IMR-90 (cell line): ENCODE data around the gene FRMPD4. TPM values are rescaled to one million over a fixed set of nuclear protein-coding genes. Genes with fewer than 3 reads are reported as not detected.

ENCODE experiments used
- ATAC-seq: fragments of 200-7000 bp; cut with Tn5 transposase; 2 replicates; pipeline ENCODE4 v1.9.1; 2020; ENCODE audit warnings: low read depth, mild to moderate bottlenecking, moderate library complexity
- BruUV-seq: library from RNA; stranded (reverse); fragments of 400-500 nt; replicated peaks from 2 replicates; lab custom pipeline; 2021; lab: Mats Ljungman, UMichigan
- CTCF ChIA-PET: fragments of 300-600 bp; formaldehyde crosslinking; extraction: SDS; loops from one replicate; lab custom pipeline; 2021; ENCODE audit warnings: antibody characterized with exemption; lab: Yijun Ruan, JAX
- POLR2A ChIA-PET: fragments of 300-600 bp; sonication (Branson Sonifier 250); formaldehyde crosslinking; loops from one replicate; lab custom pipeline; 2022; ENCODE audit warnings: antibody characterized with exemption; ENCODE audit not compliant: unreplicated experiment; lab: Charles Lee
- DNase-seq: peaks from one replicate; pipeline ENCODE4 v3.0.0; 2013
- H2AFZ ChIP-seq: replicated peaks from 2 replicates; pipeline ENCODE3; 2013; ENCODE audit warnings: low read length, mild to moderate bottlenecking; ENCODE audit not compliant: poor library complexity
- H2AK5ac ChIP-seq: 2 replicates; pipeline ENCODE4 v1.6.1; 2013; ENCODE audit warnings: low read depth, low read length, inconsistent platforms
- H2AK9ac ChIP-seq: replicated peaks from 2 replicates; pipeline ENCODE3; 2013; ENCODE audit warnings: mild to moderate bottlenecking, low read depth, low read length, moderate library complexity; ENCODE audit not compliant: poor library complexity
- H2BK120ac ChIP-seq: 2 replicates; pipeline ENCODE4 v1.6.1; 2013; ENCODE audit warnings: low read depth, low read length, inconsistent platforms
- H2BK15ac ChIP-seq: 3 replicates; pipeline ENCODE4 v1.6.1; 2013; ENCODE audit warnings: low read depth, low read length, inconsistent platforms
- H2BK20ac ChIP-seq: 2 replicates; pipeline ENCODE4 v1.6.1; 2013; ENCODE audit warnings: low read depth, mild to moderate bottlenecking, inconsistent platforms, low read length, moderate library complexity
- H2BK5ac ChIP-seq: 2 replicates; pipeline ENCODE4 v1.6.1; 2013; ENCODE audit warnings: mild to moderate bottlenecking, low read depth, low read length, inconsistent platforms; ENCODE audit not compliant: poor library complexity, severe bottlenecking
- H3K14ac ChIP-seq: replicated peaks from 2 replicates; pipeline ENCODE4 v1.6.1; 2013; ENCODE audit warnings: low read depth, low read length, inconsistent platforms
- H3K18ac ChIP-seq: 2 replicates; pipeline ENCODE4 v1.6.1; 2013; ENCODE audit warnings: low read depth, low read length, control low read depth
- H3K23ac ChIP-seq: 2 replicates; pipeline ENCODE4 v1.6.1; 2013; ENCODE audit warnings: low read depth, low read length, inconsistent platforms
- H3K27ac ChIP-seq: 2 replicates; pipeline ENCODE4 v1.5.1; 2013; ENCODE audit warnings: mild to moderate bottlenecking, control low read depth, low read length; ENCODE audit not compliant: insufficient read depth
- H3K27me3 ChIP-seq: 2 replicates; pipeline ENCODE4 v1.6.1; 2013; ENCODE audit warnings: low read length; ENCODE audit not compliant: control insufficient read depth, insufficient read depth
- H3K36me3 ChIP-seq: 2 replicates; pipeline ENCODE4 v1.6.1; 2013; ENCODE audit warnings: low read length, mixed read lengths; ENCODE audit not compliant: control insufficient read depth, insufficient read depth
- H3K4ac ChIP-seq: 2 replicates; pipeline ENCODE4 v1.6.1; 2013; ENCODE audit warnings: low read depth, low read length, inconsistent platforms
- H3K4me1 ChIP-seq: 2 replicates; pipeline ENCODE4 v1.6.1; 2013; ENCODE audit warnings: low read length, mixed read lengths; ENCODE audit not compliant: control insufficient read depth, insufficient read depth
- H3K4me2 ChIP-seq: 2 replicates; pipeline ENCODE4 v1.6.1; 2013; ENCODE audit warnings: low read depth, mild to moderate bottlenecking, control low read depth, low read length, moderate library complexity
- H3K4me3 ChIP-seq: 2 replicates; pipeline ENCODE4 v1.5.1; 2013; ENCODE audit warnings: low read depth, mild to moderate bottlenecking, control low read depth, low read length, moderate library complexity; ENCODE audit not compliant: insufficient read depth
- H3K56ac ChIP-seq: 2 replicates; pipeline ENCODE4 v1.6.1; 2013; ENCODE audit warnings: low read length, inconsistent platforms; ENCODE audit not compliant: insufficient read depth; ENCODE audit errors: extremely low read depth
- H3K79me1 ChIP-seq, 2 experiments: 2 replicates each; pipeline ENCODE4 v1.6.1; 2013; ENCODE audit warnings: low read length in 2 of 2, inconsistent platforms in 1 of 2, low read depth in 1 of 2
- H3K9ac ChIP-seq: 2 replicates; pipeline ENCODE4 v1.6.1; 2013; ENCODE audit warnings: low read depth, low read length, control low read depth
- H3K9me1 ChIP-seq: 2 replicates; pipeline ENCODE4 v1.6.1; 2013; ENCODE audit warnings: low read length, inconsistent platforms; ENCODE audit not compliant: insufficient read depth
- H3K9me3 ChIP-seq: 2 replicates; pipeline ENCODE4 v1.6.1; 2013; ENCODE audit warnings: low read length; ENCODE audit not compliant: control insufficient read depth, insufficient read depth
- H4K20me1 ChIP-seq: 2 replicates; pipeline ENCODE4 v1.6.1; 2013; ENCODE audit warnings: low read length, inconsistent platforms; ENCODE audit not compliant: insufficient read depth
- H4K5ac ChIP-seq: 2 replicates; pipeline ENCODE4 v1.6.1; 2013; ENCODE audit warnings: mild to moderate bottlenecking, low read depth, low read length, control low read depth
- H4K8ac ChIP-seq, 2 experiments: 2 replicates each; pipeline ENCODE4 v1.6.1; 2013; ENCODE audit warnings: low read depth in 2 of 2, low read length in 2 of 2, control low read depth in 1 of 2, inconsistent platforms in 1 of 2
- H4K91ac ChIP-seq: 2 replicates; pipeline ENCODE4 v1.6.1; 2013; ENCODE audit warnings: low read depth, low read length, inconsistent platforms; ENCODE audit not compliant: insufficient read depth
- BHLHE40 ChIP-seq: fragments of 150-350 bp; IDR thresholded peaks from 2 replicates; pipeline ENCODE4 v1.6.1; 2016; ENCODE audit warnings: mild to moderate bottlenecking, low read depth, low read length
- CHD1 ChIP-seq: IDR thresholded peaks from 2 replicates; pipeline ENCODE4 v1.6.1; 2012; ENCODE audit warnings: low read depth, low read length, improper control_type of control experiment
- FOS ChIP-seq: fragments of 150-350 bp; IDR thresholded peaks from 2 replicates; pipeline ENCODE4 v1.6.1; 2016; ENCODE audit warnings: low read depth, low read length
- MAFK ChIP-seq: IDR thresholded peaks from 2 replicates; pipeline ENCODE4 v1.6.1; 2012; ENCODE audit warnings: low read depth, low read length, improper control_type of control experiment
- MAZ ChIP-seq: IDR thresholded peaks from 2 replicates; pipeline ENCODE4 v1.6.1; 2012; ENCODE audit warnings: low read depth, mild to moderate bottlenecking, low read length, improper control_type of control experiment, moderate library complexity, borderline replicate concordance
- MXI1 ChIP-seq: IDR thresholded peaks from 2 replicates; pipeline ENCODE4 v1.6.1; 2012; ENCODE audit warnings: low read depth, mild to moderate bottlenecking, low read length, moderate library complexity, borderline replicate concordance
- NFE2L2 ChIP-seq: fragments of 150-350 bp; IDR thresholded peaks from 2 replicates; pipeline ENCODE4 v1.6.1; 2016; ENCODE audit warnings: low read depth, mild to moderate bottlenecking, low read length
- POLR2A ChIP-seq: IDR thresholded peaks from 2 replicates; pipeline ENCODE4 v1.6.1; 2012; ENCODE audit warnings: mild to moderate bottlenecking, low read depth, low read length
- RAD21 ChIP-seq: IDR thresholded peaks from 2 replicates; pipeline ENCODE4 v1.6.1; 2012; ENCODE audit warnings: low read length, improper control_type of control experiment
- RCOR1 ChIP-seq: IDR thresholded peaks from 2 replicates; pipeline ENCODE4 v1.6.1; 2012; ENCODE audit warnings: mild to moderate bottlenecking, low read length, improper control_type of control experiment; ENCODE audit not compliant: insufficient replicate concordance
- RFX5 ChIP-seq: IDR thresholded peaks from 2 replicates; pipeline ENCODE4 v1.8.0; 2012; ENCODE audit warnings: low read depth, mild to moderate bottlenecking, low read length, moderate library complexity
- SMC3 ChIP-seq: fragments of 150-350 bp; IDR thresholded peaks from 2 replicates; pipeline ENCODE4 v1.6.1; 2016; ENCODE audit warnings: low read depth, mild to moderate bottlenecking, antibody characterized with exemption, low read length, moderate library complexity
- dilution Hi-C: fragments of 300-500 bp; cut with HindIII; formaldehyde crosslinking; loops from one replicate; pipeline ENCODE4 v1.14.3; 2018; ENCODE audit warnings: low sequenced_read_pairs; ENCODE audit not compliant: unreplicated experiment
- in situ Hi-C: fragments of 300-500 bp; cut with MboI; formaldehyde crosslinking; loops from 3 replicates; pipeline ENCODE4 v1.14.3; 2019; ENCODE audit warnings: low sequenced_read_pairs, inconsistent platforms, mixed read lengths
- intact Hi-C: fragments of 100-400 bp; cut with micrococcal nuclease; formaldehyde crosslinking; loops from 2 replicates; pipeline ENCODE4 v1.10.0; 2022
- polyA plus RNA-seq, 3 experiments: library from polyadenylated mRNA; depleted of rRNA; stranded (reverse); fragments of >200 nt; gene quantifications; 2 replicates each; pipeline ENCODE4 v1.2.3, GENCODE V29; 2012; ENCODE audit warnings: low replicate concordance in 1 of 3
- total RNA-seq: library from RNA; depleted of rRNA; stranded (reverse); fragments of >200 nt; gene quantifications from 2 replicates; pipeline ENCODE4 v1.2.3, GENCODE V29; 2012
- TF ChIP-seq, protein P1 (sequence below): fragments of 150-350 bp; IDR thresholded peaks from 2 replicates; pipeline ENCODE4 v1.6.1; 2017; ENCODE audit warnings: mild to moderate bottlenecking, antibody characterized with exemption, low read length, low read depth
- TF ChIP-seq, protein P2 (sequence below): fragments of 150-350 bp; IDR thresholded peaks from 2 replicates; pipeline ENCODE4 v1.6.1; 2016; ENCODE audit warnings: low read depth, mild to moderate bottlenecking, low read length, moderate library complexity, borderline replicate concordance
- TF ChIP-seq, protein P3 (sequence below): conservative IDR thresholded peaks from 2 replicates; pipeline ENCODE4 v1.5.1; 2012; ENCODE audit warnings: mild to moderate bottlenecking, low read depth, low read length, improper control_type of control experiment

Gene FRMPD4
- total and polyA plus RNA-seq, 2 of the 4 experiments (the other 2 are of a cell fraction): 0.53 to 1.1 TPM

DNA sequence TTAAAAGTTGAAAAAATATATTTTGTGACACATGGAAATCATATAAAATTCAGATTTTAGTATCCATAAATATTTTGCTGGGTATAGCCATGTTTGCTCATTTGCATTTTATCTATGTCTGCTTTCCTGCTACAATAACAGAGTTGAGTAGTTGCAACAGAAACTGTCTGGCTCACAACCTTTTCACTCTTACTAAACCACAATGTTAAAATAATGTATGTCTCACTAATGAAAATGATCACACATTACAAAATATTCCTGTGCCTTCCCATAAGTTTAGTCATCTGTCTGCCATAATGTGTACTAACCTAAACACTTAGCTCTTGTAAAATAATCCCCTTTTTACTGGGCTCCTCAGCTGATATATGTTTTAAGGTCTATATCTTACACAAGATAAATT, 479.0 kb downstream of the FRMPD4 start:
- Histone ChIP-seq H4K20me1 (no peaks in the 10 kb centered on the region), H2AFZ (no peak overlapping the region), H2AK9ac (no peak overlapping the region), H3K27ac (no peak overlapping the region), H4K8ac (no peak overlapping the region), H2BK15ac (no peak overlapping the region), H3K9ac (no peak overlapping the region), H4K91ac (no peak overlapping the region), H3K4ac (no peak overlapping the region), H2BK120ac (no peak overlapping the region), H3K18ac (no peak overlapping the region), H3K4me3 (no peak overlapping the region), H3K9me1 (no peaks in the 10 kb centered on the region), H3K14ac (no peak overlapping the region), H2BK5ac (no peak overlapping the region), H2BK20ac (no peak overlapping the region), H3K4me1 (no peaks in the 10 kb centered on the region), H3K79me1 (no peaks in the 10 kb centered on the region), H3K36me3 (no peaks in the 10 kb centered on the region), H3K9me3 (peaks cover 3% of the 10 kb centered on the region; the same call in 1 of the 2 replicates), H3K56ac (no peak overlapping the region), H3K4me2 (no peak overlapping the region), H4K5ac (no peak overlapping the region), H2AK5ac (no peak overlapping the region), H3K27me3 (no peaks in the 10 kb centered on the region), H3K23ac (no peak overlapping the region)
- DNase-seq: no peak
- dilution Hi-C loops (no loop called here), in situ Hi-C loops (no loop called here), intact Hi-C loops (no loop called here)
- no peak for ATAC-seq
- no TSS peak for BruUV-seq
- POLR2A ChIA-PET: no interaction called here
- TF ChIP-seq NFE2L2 (no peak), FOS (no peak), CHD1 (no peak), MXI1 (no peak), MAZ (no peak), RFX5 (no peak), RAD21 (no peak), RCOR1 (no peak), POLR2A (no peak), BHLHE40 (no peak), SMC3 (no peak), MAFK (no peak)
- TF ChIP-seq, protein P1, sequence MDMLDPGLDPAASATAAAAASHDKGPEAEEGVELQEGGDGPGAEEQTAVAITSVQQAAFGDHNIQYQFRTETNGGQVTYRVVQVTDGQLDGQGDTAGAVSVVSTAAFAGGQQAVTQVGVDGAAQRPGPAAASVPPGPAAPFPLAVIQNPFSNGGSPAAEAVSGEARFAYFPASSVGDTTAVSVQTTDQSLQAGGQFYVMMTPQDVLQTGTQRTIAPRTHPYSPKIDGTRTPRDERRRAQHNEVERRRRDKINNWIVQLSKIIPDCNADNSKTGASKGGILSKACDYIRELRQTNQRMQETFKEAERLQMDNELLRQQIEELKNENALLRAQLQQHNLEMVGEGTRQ: no peak
- TF ChIP-seq, protein P2, sequence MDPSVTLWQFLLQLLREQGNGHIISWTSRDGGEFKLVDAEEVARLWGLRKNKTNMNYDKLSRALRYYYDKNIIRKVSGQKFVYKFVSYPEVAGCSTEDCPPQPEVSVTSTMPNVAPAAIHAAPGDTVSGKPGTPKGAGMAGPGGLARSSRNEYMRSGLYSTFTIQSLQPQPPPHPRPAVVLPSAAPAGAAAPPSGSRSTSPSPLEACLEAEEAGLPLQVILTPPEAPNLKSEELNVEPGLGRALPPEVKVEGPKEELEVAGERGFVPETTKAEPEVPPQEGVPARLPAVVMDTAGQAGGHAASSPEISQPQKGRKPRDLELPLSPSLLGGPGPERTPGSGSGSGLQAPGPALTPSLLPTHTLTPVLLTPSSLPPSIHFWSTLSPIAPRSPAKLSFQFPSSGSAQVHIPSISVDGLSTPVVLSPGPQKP: no peak
- TF ChIP-seq, protein P3, sequence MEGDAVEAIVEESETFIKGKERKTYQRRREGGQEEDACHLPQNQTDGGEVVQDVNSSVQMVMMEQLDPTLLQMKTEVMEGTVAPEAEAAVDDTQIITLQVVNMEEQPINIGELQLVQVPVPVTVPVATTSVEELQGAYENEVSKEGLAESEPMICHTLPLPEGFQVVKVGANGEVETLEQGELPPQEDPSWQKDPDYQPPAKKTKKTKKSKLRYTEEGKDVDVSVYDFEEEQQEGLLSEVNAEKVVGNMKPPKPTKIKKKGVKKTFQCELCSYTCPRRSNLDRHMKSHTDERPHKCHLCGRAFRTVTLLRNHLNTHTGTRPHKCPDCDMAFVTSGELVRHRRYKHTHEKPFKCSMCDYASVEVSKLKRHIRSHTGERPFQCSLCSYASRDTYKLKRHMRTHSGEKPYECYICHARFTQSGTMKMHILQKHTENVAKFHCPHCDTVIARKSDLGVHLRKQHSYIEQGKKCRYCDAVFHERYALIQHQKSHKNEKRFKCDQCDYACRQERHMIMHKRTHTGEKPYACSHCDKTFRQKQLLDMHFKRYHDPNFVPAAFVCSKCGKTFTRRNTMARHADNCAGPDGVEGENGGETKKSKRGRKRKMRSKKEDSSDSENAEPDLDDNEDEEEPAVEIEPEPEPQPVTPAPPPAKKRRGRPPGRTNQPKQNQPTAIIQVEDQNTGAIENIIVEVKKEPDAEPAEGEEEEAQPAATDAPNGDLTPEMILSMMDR: no peak
- CTCF ChIA-PET: no interaction called here
